C4-2B (cell line): ENCODE results near the gene COLGALT1.

ENCODE experiments used
- ZFX ChIP-seq: fragments of 450-650 bp; IDR thresholded peaks from 2 replicates; pipeline ENCODE4 v1.6.1; 2017
- TF ChIP-seq, protein P1 (sequence below): fragments of 450-650 bp; conservative IDR thresholded peaks from 2 replicates; pipeline ENCODE4 v1.5.1; 2017; ENCODE audit warnings: mild to moderate bottlenecking

DNA sequence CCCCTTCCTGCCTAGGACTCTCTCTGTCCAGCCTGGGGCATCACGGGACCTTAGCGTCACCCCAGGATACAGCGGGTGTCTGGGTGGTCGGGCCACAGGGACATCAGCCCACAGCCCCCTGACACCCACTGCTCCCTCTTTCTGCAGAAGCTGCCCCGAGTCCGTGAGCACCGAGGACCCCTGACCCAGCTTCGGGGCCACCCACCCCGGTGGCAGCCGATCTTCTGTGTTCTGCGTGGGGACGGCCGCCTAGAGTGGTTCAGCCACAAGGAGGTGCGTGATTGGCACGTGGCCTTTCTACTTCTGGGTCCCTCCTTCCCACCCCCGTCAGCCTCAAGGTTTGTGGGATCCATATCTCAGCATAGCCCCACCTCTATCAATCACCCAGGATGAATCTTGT, 23.3 kb upstream of the COLGALT1 start:
- TF ChIP-seq, protein P1, sequence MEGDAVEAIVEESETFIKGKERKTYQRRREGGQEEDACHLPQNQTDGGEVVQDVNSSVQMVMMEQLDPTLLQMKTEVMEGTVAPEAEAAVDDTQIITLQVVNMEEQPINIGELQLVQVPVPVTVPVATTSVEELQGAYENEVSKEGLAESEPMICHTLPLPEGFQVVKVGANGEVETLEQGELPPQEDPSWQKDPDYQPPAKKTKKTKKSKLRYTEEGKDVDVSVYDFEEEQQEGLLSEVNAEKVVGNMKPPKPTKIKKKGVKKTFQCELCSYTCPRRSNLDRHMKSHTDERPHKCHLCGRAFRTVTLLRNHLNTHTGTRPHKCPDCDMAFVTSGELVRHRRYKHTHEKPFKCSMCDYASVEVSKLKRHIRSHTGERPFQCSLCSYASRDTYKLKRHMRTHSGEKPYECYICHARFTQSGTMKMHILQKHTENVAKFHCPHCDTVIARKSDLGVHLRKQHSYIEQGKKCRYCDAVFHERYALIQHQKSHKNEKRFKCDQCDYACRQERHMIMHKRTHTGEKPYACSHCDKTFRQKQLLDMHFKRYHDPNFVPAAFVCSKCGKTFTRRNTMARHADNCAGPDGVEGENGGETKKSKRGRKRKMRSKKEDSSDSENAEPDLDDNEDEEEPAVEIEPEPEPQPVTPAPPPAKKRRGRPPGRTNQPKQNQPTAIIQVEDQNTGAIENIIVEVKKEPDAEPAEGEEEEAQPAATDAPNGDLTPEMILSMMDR, result no peak
- TF ChIP-seq ZFX, result no peak
